Gastrocnemius medialis (tissue), 4 donors: Measurements from ENCODE around the gene THOC6. TPM values are rescaled to one million over a fixed set of nuclear protein-coding genes. Genes with fewer than 3 reads are reported as not detected.
A peak's percentile ranks its signal among the peaks of the same experiment; 100 is the strongest.

ENCODE experiments used
- ATAC-seq, 2 donors: fragments of 150-250 bp; one replicate each; pipeline ENCODE4 v1.9.1; 2016
- DNase-seq, 2 donors: peaks; one replicate each; pipeline ENCODE4 v3.0.0-alpha.2; 2019
- H3K27ac ChIP-seq, 4 donors: fragments of 200-600 bp; sonication (generic); 1 replicate in 1 of 4; 2 replicates in 3 of 4; pipeline ENCODE4 v1.5.1; 2016 to 2018; ENCODE audit warnings: mild to moderate bottlenecking in 2 of 4, moderate library complexity in 1 of 4
- H3K27me3 ChIP-seq, 3 donors: fragments of 200-600 bp; sonication (generic) in 2 of 3; 1 replicate in 1 of 3; 2 replicates in 2 of 3; pipeline versions ENCODE4 v1.5.1 to v1.6.0; 2016 to 2019; ENCODE audit warnings: mild to moderate bottlenecking in 1 of 3, moderate library complexity in 1 of 3
- H3K36me3 ChIP-seq, 2 donors: fragments of 200-600 bp; sonication (generic) in 1 of 2; one replicate each; pipeline ENCODE4 v1.5.1; 2017 to 2018
- H3K4me1 ChIP-seq, 2 donors: fragments of 200-600 bp; sonication (generic) in 1 of 2; one replicate each; pipeline ENCODE4 v1.5.1; 2016 to 2017; ENCODE audit warnings: mild to moderate bottlenecking in 2 of 2
- H3K4me3 ChIP-seq, 4 donors: fragments of 200-600 bp; sonication (generic) in 3 of 4; 1 replicate in 1 of 4; 2 replicates in 3 of 4; pipeline ENCODE4 v1.5.1; 2016 to 2019; ENCODE audit warnings: mild to moderate bottlenecking in 2 of 4
- H3K9me3 ChIP-seq, 3 donors: fragments of 200-600 bp; sonication (generic) in 2 of 3; 1 replicate in 1 of 3; 2 replicates in 2 of 3; pipeline ENCODE4 v1.5.1; 2016 to 2019
- POLR2A ChIP-seq, 2 donors: fragments of 450-650 bp; IDR thresholded peaks; one replicate each; pipeline ENCODE4 v1.6.1; 2017; ENCODE audit warnings: antibody characterized with exemption in 2 of 2, mild to moderate bottlenecking in 2 of 2, moderate library complexity in 2 of 2
- in situ Hi-C, 4 donors: fragments of 200-750 bp; cut with MboI; loops; one replicate each; pipeline versions ENCODE4 v1.15.0 to v1.8.0; 2017; ENCODE audit warnings: low sequenced_read_pairs in 4 of 4
- intact Hi-C: fragments of 100-400 bp; cut with DNase I; formaldehyde crosslinking; loops from one replicate; pipeline ENCODE4 v1.15.1; 2023; ENCODE audit warnings: low total_unique reads
- total RNA-seq, 4 donors: library from RNA; depleted of rRNA; stranded (reverse); fragments of >200 nt; gene quantifications; one replicate each; pipeline versions ENCODE4 v1.1.0 to v1.2.3, GENCODE V29; 2016
- TF ChIP-seq, protein P1 (sequence below), 5 experiments: fragments of 450-650 bp in 3 of 5; fragments of 200-600 bp in 2 of 5; sonication (generic) in 2 of 5; IDR thresholded peaks in 4 of 5; conservative IDR thresholded peaks in 1 of 5; 1 replicate in 4 of 5; 2 replicates in 1 of 5; pipeline ENCODE4 v1.5.1; 2016 to 2019; ENCODE audit warnings: antibody characterized with exemption in 5 of 5, mild to moderate bottlenecking in 3 of 5, moderate library complexity in 3 of 5

Gene THOC6
- total RNA-seq, 4 donors from 2014 or later: 15.0 to 31.1 (median 21.5) TPM

DNA sequence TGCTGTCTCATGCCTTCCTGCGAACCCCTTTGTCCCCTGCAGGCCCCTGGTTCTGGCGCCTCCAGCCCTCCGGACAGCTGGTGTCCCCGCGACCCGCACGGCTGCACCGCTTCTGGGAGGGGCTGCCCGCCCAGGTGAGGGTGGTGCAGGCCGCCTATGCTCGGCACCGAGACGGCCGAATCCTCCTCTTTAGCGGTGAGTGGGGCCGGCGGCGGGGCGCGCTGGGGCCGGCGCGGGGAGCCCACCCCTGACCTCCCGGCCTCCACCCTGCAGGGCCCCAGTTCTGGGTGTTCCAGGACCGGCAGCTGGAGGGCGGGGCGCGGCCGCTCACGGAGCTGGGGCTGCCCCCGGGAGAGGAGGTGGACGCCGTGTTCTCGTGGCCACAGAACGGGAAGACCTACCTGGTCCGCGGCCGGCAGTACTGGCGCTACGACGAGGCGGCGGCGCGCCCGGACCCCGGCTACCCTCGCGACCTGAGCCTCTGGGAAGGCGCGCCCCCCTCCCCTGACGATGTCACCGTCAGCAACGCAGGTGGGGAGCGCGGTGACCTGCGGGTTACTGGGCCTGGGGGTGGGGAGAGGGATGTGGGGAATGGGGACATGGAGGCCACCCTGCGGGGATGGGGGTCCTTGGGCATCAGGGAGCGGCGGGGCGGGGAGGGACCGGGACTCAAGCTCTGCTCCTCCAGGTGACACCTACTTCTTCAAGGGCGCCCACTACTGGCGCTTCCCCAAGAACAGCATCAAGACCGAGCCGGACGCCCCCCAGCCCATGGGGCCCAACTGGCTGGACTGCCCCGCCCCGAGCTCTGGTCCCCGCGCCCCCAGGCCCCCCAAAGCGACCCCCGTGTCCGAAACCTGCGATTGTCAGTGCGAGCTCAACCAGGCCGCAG is 34.5 kb downstream of the THOC6 start:
- intact Hi-C loops: loop anchor here (1.0 to 2.0 kb wide), 4 partner anchors 38 to 108 kb away; partner anchors contain the start of gene TNFRSF12A
- DNase-seq: no peak
- Histone ChIP-seq H3K27ac (peak overlapping the region; percentile 79 to 85 (median 83)), H3K27me3 (no peaks in the 10 kb centered on the region), H3K9me3 (no peaks in the 10 kb centered on the region), H3K4me1 (peaks cover 28 to 39% of the 10 kb centered on the region in 2 donors), H3K36me3 (no peaks in the 10 kb centered on the region), H3K4me3 (peak overlapping the region; percentile 79 to 98 (median 92))
- ATAC-seq: no peak
- in situ Hi-C loops: no loop called here
- no peak for TF ChIP-seq POLR2A (IDR thresholded peaks at IDR 0.05)
- TF ChIP-seq, protein P1, sequence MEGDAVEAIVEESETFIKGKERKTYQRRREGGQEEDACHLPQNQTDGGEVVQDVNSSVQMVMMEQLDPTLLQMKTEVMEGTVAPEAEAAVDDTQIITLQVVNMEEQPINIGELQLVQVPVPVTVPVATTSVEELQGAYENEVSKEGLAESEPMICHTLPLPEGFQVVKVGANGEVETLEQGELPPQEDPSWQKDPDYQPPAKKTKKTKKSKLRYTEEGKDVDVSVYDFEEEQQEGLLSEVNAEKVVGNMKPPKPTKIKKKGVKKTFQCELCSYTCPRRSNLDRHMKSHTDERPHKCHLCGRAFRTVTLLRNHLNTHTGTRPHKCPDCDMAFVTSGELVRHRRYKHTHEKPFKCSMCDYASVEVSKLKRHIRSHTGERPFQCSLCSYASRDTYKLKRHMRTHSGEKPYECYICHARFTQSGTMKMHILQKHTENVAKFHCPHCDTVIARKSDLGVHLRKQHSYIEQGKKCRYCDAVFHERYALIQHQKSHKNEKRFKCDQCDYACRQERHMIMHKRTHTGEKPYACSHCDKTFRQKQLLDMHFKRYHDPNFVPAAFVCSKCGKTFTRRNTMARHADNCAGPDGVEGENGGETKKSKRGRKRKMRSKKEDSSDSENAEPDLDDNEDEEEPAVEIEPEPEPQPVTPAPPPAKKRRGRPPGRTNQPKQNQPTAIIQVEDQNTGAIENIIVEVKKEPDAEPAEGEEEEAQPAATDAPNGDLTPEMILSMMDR (IDR thresholded peaks at IDR 0.05 in 4 of 5, conservative IDR thresholded peaks at IDR 0.05 in 1 of 5): no peak

DNA sequence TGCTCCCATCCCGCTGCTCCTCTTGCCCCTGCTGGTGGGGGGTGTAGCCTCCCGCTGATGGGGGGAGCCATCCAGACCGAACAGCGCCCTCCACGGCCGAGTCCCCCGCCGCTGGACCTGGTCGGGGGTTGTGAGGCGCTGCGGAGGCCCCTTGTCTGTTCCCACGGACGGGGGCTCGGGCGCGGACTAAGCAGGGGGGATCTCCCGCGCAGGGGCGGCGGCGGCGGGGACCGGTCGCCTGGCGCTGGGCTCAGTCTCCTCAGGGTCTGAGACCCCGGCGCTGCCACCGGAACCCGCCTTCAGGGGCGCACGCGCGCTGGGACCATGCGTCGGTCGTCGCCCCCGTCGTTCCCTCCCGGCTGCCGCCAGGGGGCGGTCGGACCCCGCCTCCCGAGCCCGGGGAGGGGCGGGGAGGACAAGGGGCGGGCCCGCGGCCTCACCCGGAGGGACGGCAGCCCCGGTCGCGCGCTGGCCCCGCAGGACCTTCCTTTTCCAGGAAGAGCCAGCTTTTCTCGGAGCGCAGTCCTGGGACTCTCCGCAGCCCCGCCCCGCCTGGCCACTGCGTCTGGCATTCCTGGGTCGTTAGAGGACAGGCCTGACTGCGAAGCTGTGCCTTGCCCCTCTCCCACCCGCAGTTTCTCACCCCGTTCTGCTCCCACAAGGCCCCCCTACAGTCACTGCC is 35.3 kb downstream of the THOC6 start:
- peak in 1 of 2 donors; percentile 17 for TF ChIP-seq POLR2A (IDR thresholded peaks at IDR 0.05)
- TF ChIP-seq, protein P1 (IDR thresholded peaks at IDR 0.05 in 4 of 5, conservative IDR thresholded peaks at IDR 0.05 in 1 of 5): peak; percentile 81 to 99 (median 99)
- no peaks in the 10 kb centered on the region for H3K27me3 ChIP-seq
- peaks cover 28 to 39% of the 10 kb centered on the region in 2 donors for H3K4me1 ChIP-seq
- ATAC-seq: peak; percentile 83 to 89
- peak overlapping the region; percentile 79 to 85 (median 83) for H3K27ac ChIP-seq
- no peaks in the 10 kb centered on the region for H3K36me3 ChIP-seq
- peak overlapping the region; percentile 79 to 98 (median 92) for H3K4me3 ChIP-seq
- intact Hi-C loops: loop anchor here (1.0 to 2.0 kb wide), 4 partner anchors 38 to 107 kb away; partner anchors contain the start of gene TNFRSF12A
- H3K9me3 ChIP-seq: no peaks in the 10 kb centered on the region
- peak; percentile 67 to 82 for DNase-seq
- in situ Hi-C loops: no loop called here

DNA sequence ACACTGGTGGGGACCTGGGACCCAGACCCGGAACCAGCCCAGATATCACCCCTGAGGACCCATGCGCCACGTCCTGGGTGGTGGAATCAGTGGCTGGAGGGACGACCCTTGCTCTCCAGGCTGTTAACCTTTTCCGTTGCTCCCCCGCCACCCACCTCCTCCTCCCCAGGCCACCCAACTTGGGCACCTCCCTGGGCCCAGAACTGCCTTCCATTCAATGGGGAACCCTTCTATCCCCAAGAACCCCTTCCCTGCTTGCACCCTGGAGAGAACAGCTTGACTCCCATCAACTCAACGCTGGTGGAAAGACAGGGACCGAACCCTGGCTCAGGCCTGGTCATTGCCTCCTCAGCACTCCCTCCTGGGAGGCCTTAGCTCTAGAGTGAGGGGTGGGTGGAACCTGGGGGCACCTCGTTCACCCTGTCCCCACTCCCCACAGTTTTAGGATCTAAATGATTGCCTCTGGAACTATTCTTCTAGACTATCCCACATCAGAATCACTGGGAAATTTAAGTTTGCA is 35.9 kb downstream of the THOC6 start:
- H3K36me3 ChIP-seq: no peaks in the 10 kb centered on the region
- no peaks in the 10 kb centered on the region for H3K27me3 ChIP-seq
- intact Hi-C loops (loop anchor here (1.0 to 2.0 kb wide), 4 partner anchors 39 to 107 kb away; partner anchors contain the start of gene TNFRSF12A), in situ Hi-C loops (loop anchor here in 3 of 4 donors (5.0 to 10.0 kb wide), 4 partner anchors 65 to 108 kb away; no protein-coding TSS in a partner anchor)
- H3K4me3 ChIP-seq: peak overlapping the region; percentile 79 to 98 (median 92)
- peak overlapping the region; percentile 79 to 85 (median 83) for H3K27ac ChIP-seq
- TF ChIP-seq, protein P1 (IDR thresholded peaks at IDR 0.05 in 4 of 5, conservative IDR thresholded peaks at IDR 0.05 in 1 of 5): no peak
- no peak for TF ChIP-seq POLR2A (IDR thresholded peaks at IDR 0.05)
- no peak for ATAC-seq
- DNase-seq: no peak
- H3K4me1 ChIP-seq: peaks cover 32 to 43% of the 10 kb centered on the region in 2 donors
- no peaks in the 10 kb centered on the region for H3K9me3 ChIP-seq

GRCh38 chr16:3060339-3061127 is 36.7 kb downstream of the THOC6 start:
- DNase-seq: no peak
- in situ Hi-C loops: loop anchor here in 3 of 4 donors (5.0 to 10.0 kb wide), 4 partner anchors 64 to 107 kb away; no protein-coding TSS in a partner anchor
- intact Hi-C loops: no loop called here
- Histone ChIP-seq H3K36me3 (no peaks in the 10 kb centered on the region), H3K27me3 (no peaks in the 10 kb centered on the region), H3K4me3 (peak overlapping the region in 1 of 4 donors; percentile 18), H3K27ac (peak overlapping the region; percentile 79 to 85 (median 83)), H3K9me3 (no peaks in the 10 kb centered on the region), H3K4me1 (peaks cover 40 to 50% of the 10 kb centered on the region in 2 donors)
- peak in 1 of 2 donors; percentile 9 for ATAC-seq
- no peak for TF ChIP-seq POLR2A (IDR thresholded peaks at IDR 0.05)
- TF ChIP-seq, protein P1 (IDR thresholded peaks at IDR 0.05 in 4 of 5, conservative IDR thresholded peaks at IDR 0.05 in 1 of 5): no peak
